Peyer's patch (tissue), 4 donors: ENCODE data around the gene ABLIM2. TPM values are rescaled to one million over a fixed set of nuclear protein-coding genes. Genes with fewer than 3 reads are reported as not detected.

Experiments used
- DNase-seq, 3 donors: peaks; one replicate each; pipeline ENCODE4 v3.0.0-alpha.2; 2017 to 2019
- H3K27ac ChIP-seq, 4 donors: fragments of 200-600 bp; sonication (generic); one replicate each; pipeline ENCODE4 v1.5.1; 2016 to 2019
- H3K27me3 ChIP-seq, 2 donors: fragments of 200-600 bp; sonication (generic); one replicate each; pipeline ENCODE4 v1.5.1; 2019
- H3K36me3 ChIP-seq, 3 donors: fragments of 200-600 bp; sonication (generic); one replicate each; pipeline ENCODE4 v1.5.1; 2016 to 2019
- H3K4me1 ChIP-seq, 4 donors: fragments of 200-600 bp; sonication (generic); one replicate each; pipeline ENCODE4 v1.5.1; 2016 to 2019
- H3K4me3 ChIP-seq, 4 donors: fragments of 200-600 bp; sonication (generic); 1 replicate in 3 of 4; 2 replicates in 1 of 4; pipeline ENCODE4 v1.5.1; 2016 to 2019; ENCODE audit warnings: mild to moderate bottlenecking in 1 of 4
- H3K9me3 ChIP-seq, 4 donors: fragments of 200-600 bp; sonication (generic); one replicate each; pipeline ENCODE4 v1.5.1; 2016 to 2019; ENCODE audit warnings: mild to moderate bottlenecking in 1 of 4
- POLR2A ChIP-seq, 2 donors: fragments of 450-650 bp; IDR thresholded peaks; one replicate each; pipeline ENCODE4 v1.5.1; 2017; ENCODE audit warnings: antibody characterized with exemption in 2 of 2, mild to moderate bottlenecking in 2 of 2, moderate library complexity in 2 of 2
- total RNA-seq, 4 donors: library from RNA; depleted of rRNA; stranded (reverse); fragments of >200 nt; gene quantifications; one replicate each; pipeline ENCODE4 v1.1.0, GENCODE V29; 2016
- TF ChIP-seq, protein P1 (sequence below), 6 experiments: fragments of 450-650 bp in 4 of 6; fragments of 200-600 bp in 2 of 6; sonication (generic) in 1 of 6; IDR thresholded peaks; one replicate each; pipeline ENCODE4 v1.5.1; 2017 to 2019; ENCODE audit warnings: antibody characterized with exemption in 6 of 6, mild to moderate bottlenecking in 3 of 6, moderate library complexity in 1 of 6

The ABLIM2 gene
- 10 to 100 TPM in 3 of 4 donors, 1 to 10 TPM in 1; 9.0 to 24.2 (median 11.7) TPM for total RNA-seq

DNA sequence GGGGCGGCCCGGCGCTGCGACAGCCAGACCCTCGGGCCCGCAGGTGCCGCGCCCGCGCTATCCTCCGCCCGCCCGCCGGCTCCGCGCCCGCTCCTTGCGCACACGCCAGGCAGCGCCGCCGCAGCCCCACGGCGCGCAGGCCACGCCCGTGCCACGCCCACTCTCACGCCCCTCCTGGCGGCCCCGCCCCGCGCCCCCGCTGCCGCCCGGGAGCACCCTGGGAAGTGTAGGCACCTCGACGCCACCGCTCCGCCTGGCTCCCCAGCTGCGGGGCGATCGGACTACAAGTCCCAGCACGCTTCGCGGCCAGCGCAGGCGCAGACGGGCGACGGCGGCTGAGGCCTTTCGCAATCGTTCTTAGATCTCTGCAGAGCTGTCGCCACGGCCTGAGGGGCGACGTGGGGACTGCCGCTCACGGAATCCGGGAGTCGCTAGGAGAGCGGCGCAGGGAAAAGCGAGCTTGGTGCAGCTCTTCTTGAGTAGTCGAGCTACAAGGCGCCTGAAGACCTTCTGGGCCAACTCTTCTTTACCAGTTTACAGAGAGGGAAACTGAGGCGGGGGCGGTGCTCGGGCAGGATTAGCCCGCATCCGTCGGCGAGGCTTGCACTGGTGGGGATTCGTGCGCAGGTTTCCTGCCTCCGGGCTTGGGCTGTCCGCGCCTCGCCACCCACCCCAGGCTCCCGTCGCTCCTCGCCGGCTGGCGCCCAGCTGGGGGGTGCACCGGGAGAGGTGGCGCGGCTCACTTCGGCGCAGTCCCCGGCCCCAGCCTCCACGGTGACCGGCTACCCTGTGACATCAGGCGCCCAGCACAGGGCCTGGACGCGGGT lies at the start of gene ABLIM2:
Gene ABLIM2, minus strand, starts transcription at position 104 of the 827 bp plus-strand sequence. CDS start 124 bp downstream, outside the sequence.
- Histone ChIP-seq H3K4me1 (peaks cover 0 to 21% (median 13%) of the 10 kb centered on the region in 4 donors), H3K36me3 (no peaks in the 10 kb centered on the region), H3K27ac (peak within 1 kb of the TSS; percentile 45 to 82 (median 54)), H3K9me3 (no peaks in the 10 kb centered on the region), H3K27me3 (no peaks in the 10 kb centered on the region), H3K4me3 (peak within 1 kb of the TSS; percentile 72 to 90 (median 84))
- TF ChIP-seq, protein P1, sequence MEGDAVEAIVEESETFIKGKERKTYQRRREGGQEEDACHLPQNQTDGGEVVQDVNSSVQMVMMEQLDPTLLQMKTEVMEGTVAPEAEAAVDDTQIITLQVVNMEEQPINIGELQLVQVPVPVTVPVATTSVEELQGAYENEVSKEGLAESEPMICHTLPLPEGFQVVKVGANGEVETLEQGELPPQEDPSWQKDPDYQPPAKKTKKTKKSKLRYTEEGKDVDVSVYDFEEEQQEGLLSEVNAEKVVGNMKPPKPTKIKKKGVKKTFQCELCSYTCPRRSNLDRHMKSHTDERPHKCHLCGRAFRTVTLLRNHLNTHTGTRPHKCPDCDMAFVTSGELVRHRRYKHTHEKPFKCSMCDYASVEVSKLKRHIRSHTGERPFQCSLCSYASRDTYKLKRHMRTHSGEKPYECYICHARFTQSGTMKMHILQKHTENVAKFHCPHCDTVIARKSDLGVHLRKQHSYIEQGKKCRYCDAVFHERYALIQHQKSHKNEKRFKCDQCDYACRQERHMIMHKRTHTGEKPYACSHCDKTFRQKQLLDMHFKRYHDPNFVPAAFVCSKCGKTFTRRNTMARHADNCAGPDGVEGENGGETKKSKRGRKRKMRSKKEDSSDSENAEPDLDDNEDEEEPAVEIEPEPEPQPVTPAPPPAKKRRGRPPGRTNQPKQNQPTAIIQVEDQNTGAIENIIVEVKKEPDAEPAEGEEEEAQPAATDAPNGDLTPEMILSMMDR (IDR thresholded peaks at IDR 0.05): peak in 2 of 6 experiments; percentile 9 to 41
- TF ChIP-seq POLR2A (IDR thresholded peaks at IDR 0.05): peak in 1 of 2 donors; percentile 51
- DNase-seq: peak; percentile 96 to 99 (median 99)

DNA sequence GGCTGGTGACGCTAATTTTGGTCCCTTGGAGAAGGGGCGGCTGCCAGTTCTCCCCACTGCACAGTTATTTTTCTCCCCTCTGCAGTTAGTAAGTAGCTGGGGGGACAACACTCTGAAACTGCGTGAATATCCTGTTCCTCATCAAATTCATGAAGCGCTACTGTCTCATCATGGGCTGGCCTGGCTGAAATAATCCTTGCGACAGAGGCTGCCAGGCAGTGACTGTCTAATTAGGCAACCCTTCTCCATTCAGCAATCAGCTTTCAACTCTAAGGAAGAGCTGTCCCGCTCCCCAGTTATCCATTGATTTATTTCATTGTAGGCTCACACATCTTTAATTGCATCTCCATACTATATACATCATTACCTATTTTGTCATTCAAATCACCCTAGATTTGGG lies 48.7 kb upstream of the ABLIM2 start:
- H3K36me3 ChIP-seq: no peaks in the 10 kb centered on the region
- H3K4me1 ChIP-seq: peaks cover 0 to 20% (median 5%) of the 10 kb centered on the region in 4 donors
- TF ChIP-seq, protein P1 (IDR thresholded peaks at IDR 0.05): no peak
- TF ChIP-seq POLR2A (IDR thresholded peaks at IDR 0.05): no peak
- H3K9me3 ChIP-seq: no peaks in the 10 kb centered on the region
- no peak overlapping the region for H3K4me3 ChIP-seq
- no peak overlapping the region for H3K27ac ChIP-seq
- H3K27me3 ChIP-seq: no peaks in the 10 kb centered on the region
- no peak for DNase-seq

DNA sequence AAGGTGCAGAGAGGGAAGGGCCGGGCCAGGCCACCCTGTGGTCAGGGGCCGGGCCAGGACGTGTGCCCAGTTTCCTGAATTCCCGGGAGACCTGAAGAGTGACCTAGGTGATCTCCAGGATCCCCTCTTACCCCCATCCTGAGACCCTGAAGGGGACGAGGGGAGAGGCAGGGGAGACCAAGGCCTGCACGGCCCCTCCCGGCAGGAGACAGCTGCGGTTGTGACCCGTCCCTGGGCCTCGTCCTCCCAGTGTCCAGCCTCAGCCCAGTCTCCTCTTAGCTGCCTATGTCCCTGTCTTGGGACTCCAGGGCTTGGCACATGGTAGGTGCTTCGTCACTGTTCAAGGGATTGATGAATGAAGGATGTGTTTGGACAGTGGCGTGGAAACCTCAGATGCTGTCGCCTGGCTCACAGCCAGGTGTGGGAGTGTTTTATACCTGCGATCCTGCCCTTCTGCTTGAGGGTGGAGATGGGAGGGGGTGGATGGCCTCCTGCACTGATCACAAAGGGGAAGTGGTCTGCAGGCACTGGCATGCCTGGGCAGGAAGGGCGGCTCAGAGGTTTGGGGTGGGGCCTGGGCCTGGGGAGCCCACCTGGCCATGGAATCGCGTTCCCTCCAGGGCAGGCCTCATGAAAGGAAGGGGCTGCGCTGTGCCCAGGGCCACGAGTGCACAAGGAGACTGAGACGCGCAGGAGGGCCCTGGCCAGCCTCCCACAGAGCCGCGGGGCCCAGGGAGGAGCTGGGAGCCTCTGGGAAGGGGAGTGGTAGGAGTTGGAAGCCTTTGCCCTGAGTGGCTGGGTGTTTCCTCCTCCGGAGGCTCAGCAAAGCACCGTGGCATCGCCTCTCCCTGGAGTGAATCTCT lies 47.4 kb upstream of the ABLIM2 start:
- Histone ChIP-seq H3K9me3 (no peaks in the 10 kb centered on the region), H3K27me3 (no peaks in the 10 kb centered on the region), H3K4me3 (no peak overlapping the region), H3K4me1 (peaks cover 0 to 34% (median 17%) of the 10 kb centered on the region in 4 donors), H3K36me3 (no peaks in the 10 kb centered on the region), H3K27ac (peak overlapping the region in 1 of 4 donors; percentile 38)
- peak in 1 of 3 donors; percentile 67 for DNase-seq
- TF ChIP-seq POLR2A (IDR thresholded peaks at IDR 0.05): no peak
- TF ChIP-seq, protein P1 (IDR thresholded peaks at IDR 0.05): no peak

DNA sequence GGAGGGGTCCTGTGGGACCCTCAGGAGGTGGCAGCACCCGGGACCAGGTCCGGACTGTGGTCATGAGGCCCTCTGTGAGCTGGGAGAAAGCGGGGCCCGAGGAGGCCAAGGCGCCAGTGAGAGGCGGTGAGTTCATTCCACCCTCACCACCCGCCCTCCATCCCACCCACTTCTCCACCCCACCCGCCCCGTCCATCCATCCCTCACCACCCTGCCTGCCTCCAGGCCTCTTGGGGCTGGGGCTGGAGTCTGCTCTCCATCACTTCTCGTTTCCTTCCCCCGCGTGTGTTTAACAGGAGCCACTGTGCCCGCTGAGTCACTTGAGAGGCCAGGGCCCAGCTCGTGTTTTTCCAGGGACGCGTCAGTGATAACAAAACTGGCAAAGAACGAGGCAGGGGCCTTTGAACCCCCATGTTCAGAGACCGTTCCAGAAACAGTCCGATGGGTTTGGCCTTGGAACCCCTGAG lies 46.7 kb upstream of the ABLIM2 start:
- Histone ChIP-seq H3K36me3 (no peaks in the 10 kb centered on the region), H3K4me1 (peaks cover 0 to 39% (median 24%) of the 10 kb centered on the region in 4 donors), H3K27me3 (no peaks in the 10 kb centered on the region), H3K27ac (no peak overlapping the region), H3K4me3 (no peak overlapping the region), H3K9me3 (no peaks in the 10 kb centered on the region)
- TF ChIP-seq, protein P1 (IDR thresholded peaks at IDR 0.05): no peak
- no peak for TF ChIP-seq POLR2A (IDR thresholded peaks at IDR 0.05)
- no peak for DNase-seq

DNA sequence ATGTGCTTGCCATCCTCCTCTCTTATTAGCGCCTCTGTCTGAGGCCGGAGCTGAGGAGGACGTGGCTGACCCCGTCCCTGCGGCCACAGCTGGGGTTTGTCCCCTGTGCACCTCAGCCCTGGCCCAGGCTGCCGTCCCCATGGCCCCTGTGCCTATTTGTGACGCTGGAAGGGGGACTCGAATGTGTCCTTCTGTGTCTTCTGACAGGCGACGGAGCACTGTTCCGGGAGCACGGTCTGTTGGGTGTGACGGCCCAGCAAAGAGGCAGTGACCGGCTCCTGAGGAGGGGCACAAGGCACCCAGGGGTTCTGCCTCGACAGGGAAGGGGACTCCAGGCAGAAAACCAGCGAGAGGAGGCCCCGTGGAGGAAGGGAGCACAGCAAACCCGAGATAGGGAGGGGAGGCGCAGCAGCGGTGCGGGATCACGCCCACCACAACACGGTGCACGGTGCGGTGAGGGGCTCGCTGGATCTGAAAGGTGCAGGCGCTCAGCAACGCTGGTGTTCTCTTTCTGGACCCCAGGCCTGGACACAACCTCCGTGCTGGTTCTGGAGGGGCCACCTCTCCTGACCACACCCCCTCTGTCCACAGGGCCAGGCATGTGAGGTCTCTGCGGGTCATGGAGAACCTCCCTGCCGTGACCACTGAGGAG lies 46.1 kb upstream of the ABLIM2 start:
- H3K36me3 ChIP-seq: no peaks in the 10 kb centered on the region
- TF ChIP-seq POLR2A (IDR thresholded peaks at IDR 0.05): no peak
- TF ChIP-seq, protein P1 (IDR thresholded peaks at IDR 0.05): no peak

More for the DNA sequence above, 46.1 kb upstream of the ABLIM2 start:
- peaks cover 0 to 39% (median 27%) of the 10 kb centered on the region in 4 donors for H3K4me1 ChIP-seq
- H3K4me3 ChIP-seq: no peak overlapping the region
- no peak overlapping the region for H3K27ac ChIP-seq
- H3K27me3 ChIP-seq: no peaks in the 10 kb centered on the region
- no peak for DNase-seq
- no peaks in the 10 kb centered on the region for H3K9me3 ChIP-seq
